GM19035 (cell line): Measurements from ENCODE around the gene CDH23.
"Not testable (repeated sequence)": the region's sequence is repeated elsewhere in the genome, so short reads cannot be mapped to it uniquely, and the experiment has no call there.

ENCODE experiments used
- ATAC-seq: cut with Tn5 transposase; IDR thresholded peaks from one replicate; pipeline ENCODE4 v1.9.1; 2021; ENCODE audit not compliant: unreplicated experiment

CDH23 gene

GRCh38 chr10:71597821-71598498 lies 201.2 kb downstream of the CDH23 start:
- no peak for ATAC-seq

- no peak for ATAC-seq
Observed at GRCh38 chr10:71598621-71599055, 201.9 kb downstream of the CDH23 start.

GRCh38 chr10:71599518-71599917 lies 202.8 kb downstream of the CDH23 start:
- ATAC-seq, result no peak

- ATAC-seq, result not testable (repeated sequence)
Observed at GRCh38 chr10:71600242-71600641, 203.5 kb downstream of the CDH23 start.

- no peak for ATAC-seq
Observed at GRCh38 chr10:71600849-71601248, 204.1 kb downstream of the CDH23 start.

GRCh38 chr10:71601273-71601672 lies 204.6 kb downstream of the CDH23 start:
- no peak for ATAC-seq

- ATAC-seq, result no peak
Observed at GRCh38 chr10:71603150-71603549, 206.4 kb downstream of the CDH23 start.

GRCh38 chr10:71603754-71604153 lies 207.0 kb downstream of the CDH23 start:
- no peak for ATAC-seq

- no peak for ATAC-seq
Observed at GRCh38 chr10:71604324-71605018, 207.8 kb downstream of the CDH23 start.

GRCh38 chr10:71605263-71605962 lies 208.7 kb downstream of the CDH23 start:
- no peak for ATAC-seq

GRCh38 chr10:71606257-71607081 lies 209.7 kb downstream of the CDH23 start:
- ATAC-seq, result no peak

GRCh38 chr10:71607082-71607443 lies 210.3 kb downstream of the CDH23 start:
- ATAC-seq, result no peak

- no peak for ATAC-seq
Observed at GRCh38 chr10:71608819-71609768, 212.4 kb downstream of the CDH23 start.

- no peak for ATAC-seq
Observed at GRCh38 chr10:71610651-71611050, 213.9 kb downstream of the CDH23 start.

GRCh38 chr10:71611131-71611530 lies 214.4 kb downstream of the CDH23 start:
- ATAC-seq, result no peak

- no peak for ATAC-seq
Observed at GRCh38 chr10:71611709-71612422, 215.1 kb downstream of the CDH23 start.

GRCh38 chr10:71613261-71613777 lies 216.6 kb downstream of the CDH23 start:
- no peak for ATAC-seq

- ATAC-seq, result no peak
Observed at GRCh38 chr10:71613877-71614276, 217.2 kb downstream of the CDH23 start.

GRCh38 chr10:71614946-71615345 lies 218.2 kb downstream of the CDH23 start:
- no peak for ATAC-seq
